ENCODE data around the gene JUN.
"Not testable (repeated sequence)": the region's sequence is repeated elsewhere in the genome, so short reads cannot be mapped to it uniquely, and the experiment has no call there.

The JUN gene

GRCh38 chr1:58804853-58805565 is 21.2 kb upstream of the JUN start (continued):
- no peak for TF ChIP-seq ZNF350 (tag by site-specific recombination; IDR thresholded peaks at IDR 0.05)
- TF ChIP-seq SP2 (tag by site-specific recombination; IDR thresholded peaks at IDR 0.05), result no peak
- peak; percentile 33; the same call in 1 of the 2 replicates for TF ChIP-seq ZFHX2 (tag by site-specific recombination; conservative IDR thresholded peaks at IDR 0.05)

GRCh38 chr1:58803858-58804257 is 20.0 kb upstream of the JUN start:
- TF ChIP-seq ZNF157 (tag by site-specific recombination; IDR thresholded peaks at IDR 0.05) (no peak), GLI4 (tag by site-specific recombination; IDR thresholded peaks at IDR 0.05) (no peak), ZNF404 (tag by site-specific recombination; IDR thresholded peaks at IDR 0.05) (no peak), ZNF433 (tag by site-specific recombination; IDR thresholded peaks at IDR 0.05; ENCODE audit: low read depth) (no peak), ZNF555 (tag by site-specific recombination; conservative IDR thresholded peaks at IDR 0.05) (no peak), ZNF677 (tag by site-specific recombination; IDR thresholded peaks at IDR 0.05) (no peak), ZNF169 (tag by site-specific recombination; IDR thresholded peaks at IDR 0.05) (no peak), KLF17 (tag by site-specific recombination; IDR thresholded peaks at IDR 0.05) (no peak), ZNF521 (tag by site-specific recombination; IDR thresholded peaks at IDR 0.05) (no peak), ZFHX2 (tag by site-specific recombination; conservative IDR thresholded peaks at IDR 0.05) (no peak), ZNF394 (tag by site-specific recombination; IDR thresholded peaks at IDR 0.05; ENCODE audit: borderline replicate concordance) (no peak)
- ChIA-PET CTCF (interaction anchor here (1.5 kb wide), 1 partner anchor 12 kb away, joined by 4 read pairs; no protein-coding TSS in a partner anchor), POLR2A (no interaction called here)
- no peaks in the 10 kb centered on the region for H3K36me3 ChIP-seq (ENCODE audit: control insufficient read depth in 2 of 2, insufficient read depth in 1 of 2, low read length in 2 of 2)
- no peak overlapping the region for H3K27ac ChIP-seq (ENCODE audit: extremely low read depth, low read depth, low read length)
- H3K4me3 ChIP-seq (ENCODE audit: low read depth, low read length), result no peak overlapping the region
- no peaks in the 10 kb centered on the region for H3K9me3 ChIP-seq (ENCODE audit: control insufficient read depth, insufficient read depth, low read depth, low read length)
- no peaks in the 10 kb centered on the region for H3K4me1 ChIP-seq (ENCODE audit: control insufficient read depth, insufficient read depth, low read length)

GRCh38 chr1:58802640-58803399 is 19.0 kb upstream of the JUN start:
- POLR2A ChIA-PET, result no interaction called here
- no peaks in the 10 kb centered on the region for H3K9me3 ChIP-seq (ENCODE audit: control insufficient read depth, insufficient read depth, low read depth, low read length)
- H3K36me3 ChIP-seq (ENCODE audit: control insufficient read depth in 2 of 2, insufficient read depth in 1 of 2, low read length in 2 of 2), result no peaks in the 10 kb centered on the region
- CTCF ChIA-PET, result interaction anchor here (0.6 to 0.7 kb wide), 2 partner anchors 67 to 186 kb away, joined by 3 to 4 read pairs; no protein-coding TSS in a partner anchor
- no peak overlapping the region for H3K27ac ChIP-seq (ENCODE audit: extremely low read depth, low read depth, low read length)
- H3K4me1 ChIP-seq (ENCODE audit: control insufficient read depth, insufficient read depth, low read length), result no peaks in the 10 kb centered on the region
- no peak overlapping the region for H3K4me3 ChIP-seq (ENCODE audit: low read depth, low read length)
- no peak for TF ChIP-seq WT1 (tag by site-specific recombination; IDR thresholded peaks at IDR 0.05)
- peak; percentile 55; the same call in 1 of the 2 replicates for TF ChIP-seq SP7 (tag by site-specific recombination; IDR thresholded peaks at IDR 0.05)
- TF ChIP-seq ZNF513 (tag by site-specific recombination; IDR thresholded peaks at IDR 0.05), result peak; percentile 99

GRCh38 chr1:58801286-58801685 is 17.4 kb upstream of the JUN start:
- TF ChIP-seq ZNF580 (tag by site-specific recombination; IDR thresholded peaks at IDR 0.05) (0 out of 2 replicates have a peak, but pooled peaks have one; percentile 37), ZNF146 (tag by site-specific recombination; IDR thresholded peaks at IDR 0.05) (peak; percentile 96)
- H3K4me3 ChIP-seq (ENCODE audit: low read depth, low read length); H3K9me3 ChIP-seq (ENCODE audit: control insufficient read depth, insufficient read depth, low read depth, low read length); H3K4me1 ChIP-seq (ENCODE audit: control insufficient read depth, insufficient read depth, low read length); H3K36me3 ChIP-seq (ENCODE audit: control insufficient read depth in 2 of 2, insufficient read depth in 1 of 2, low read length in 2 of 2); H3K27ac ChIP-seq (ENCODE audit: extremely low read depth, low read depth, low read length); POLR2A ChIA-PET: not testable (repeated sequence)
- CTCF ChIA-PET, result interaction anchor here (0.6 kb wide), 1 partner anchor 102 kb away, joined by 4 read pairs; the partner anchor contains the start of gene MYSM1
